ENCODE data around the gene AGBL4.

The AGBL4 gene

DNA sequence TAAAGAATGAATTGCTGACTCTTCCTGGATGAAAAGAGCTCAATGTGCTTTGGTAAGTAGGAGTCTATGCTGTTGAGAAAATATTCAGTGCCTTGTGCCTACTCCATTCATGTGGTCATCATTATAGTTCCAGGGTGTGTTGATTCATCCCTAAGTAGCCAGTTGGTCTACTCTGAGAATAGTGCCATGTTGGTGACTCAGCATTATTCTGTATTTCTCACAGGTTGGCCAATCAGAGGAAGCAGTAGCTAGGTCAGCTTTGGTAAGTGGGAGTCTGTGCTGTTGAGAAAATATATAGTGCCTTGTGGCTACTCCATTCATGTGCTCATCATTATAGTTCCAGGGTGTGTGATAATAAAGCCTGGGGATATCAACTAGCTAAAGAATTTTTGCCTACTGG, 397.3 kb downstream of the AGBL4 start:
- no peaks in the 10 kb centered on the region for H3K4me1 Mint-ChIP-seq (ENCODE audit: low read depth)
- H3K9me3 Mint-ChIP-seq: no peaks in the 10 kb centered on the region
- H3K27ac Mint-ChIP-seq: no peak overlapping the region
- no peak for DNase-seq (ENCODE audit: low spot score)
- H3K27me3 Mint-ChIP-seq (ENCODE audit: low read depth): no peaks in the 10 kb centered on the region
- H3K4me3 Mint-ChIP-seq: no peak overlapping the region
- no peaks in the 10 kb centered on the region for H3K36me3 Mint-ChIP-seq (ENCODE audit: low read depth)

DNA sequence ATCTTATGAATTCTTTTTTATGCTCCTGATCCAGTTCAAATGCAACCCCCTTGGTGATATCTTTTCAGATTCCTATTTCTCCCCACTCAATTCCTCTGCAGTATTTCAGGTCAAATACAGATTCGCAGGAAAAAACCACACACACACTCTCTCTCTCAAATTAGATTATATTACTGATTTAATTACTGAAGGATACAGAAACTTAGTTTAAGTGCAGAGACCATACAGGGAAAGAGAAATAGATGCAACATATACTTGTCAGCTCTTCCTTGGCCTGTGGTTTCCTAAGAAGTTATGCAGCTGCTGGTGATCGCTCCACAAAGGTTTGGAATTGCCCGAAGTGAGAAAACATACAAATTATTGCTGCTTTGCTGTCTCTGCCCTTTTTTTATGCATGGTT, 400.9 kb downstream of the AGBL4 start:
- Mint-ChIP-seq H3K27ac (no peak overlapping the region), H3K9me3 (peaks cover 11% of the 10 kb centered on the region), H3K36me3 (ENCODE audit: low read depth) (no peaks in the 10 kb centered on the region), H3K27me3 (ENCODE audit: low read depth) (no peaks in the 10 kb centered on the region), H3K4me1 (ENCODE audit: low read depth) (no peaks in the 10 kb centered on the region), H3K4me3 (no peak overlapping the region)
- no peak for DNase-seq (ENCODE audit: low spot score)

DNA sequence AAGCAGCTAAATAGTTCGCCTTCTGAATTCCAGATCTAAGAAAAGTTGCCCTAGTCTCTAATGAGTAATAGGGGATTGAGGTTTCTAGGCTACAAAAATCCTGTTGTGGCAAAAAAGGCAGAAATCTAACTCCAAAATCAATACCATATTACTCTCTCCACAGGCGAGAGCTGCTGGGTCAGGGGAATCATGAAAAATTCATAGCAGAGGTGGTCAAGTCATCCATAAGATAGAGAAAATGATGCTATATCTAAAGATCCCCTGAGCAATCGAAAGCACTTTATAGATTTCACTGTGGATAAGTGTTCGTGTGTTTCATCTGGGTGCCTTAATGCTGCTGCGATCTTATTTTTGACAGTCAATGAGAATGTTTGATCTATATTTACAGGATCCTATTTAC, 417.7 kb downstream of the AGBL4 start:
- Mint-ChIP-seq H3K27ac (no peak overlapping the region), H3K4me1 (ENCODE audit: low read depth) (no peaks in the 10 kb centered on the region), H3K4me3 (no peak overlapping the region)

DNA sequence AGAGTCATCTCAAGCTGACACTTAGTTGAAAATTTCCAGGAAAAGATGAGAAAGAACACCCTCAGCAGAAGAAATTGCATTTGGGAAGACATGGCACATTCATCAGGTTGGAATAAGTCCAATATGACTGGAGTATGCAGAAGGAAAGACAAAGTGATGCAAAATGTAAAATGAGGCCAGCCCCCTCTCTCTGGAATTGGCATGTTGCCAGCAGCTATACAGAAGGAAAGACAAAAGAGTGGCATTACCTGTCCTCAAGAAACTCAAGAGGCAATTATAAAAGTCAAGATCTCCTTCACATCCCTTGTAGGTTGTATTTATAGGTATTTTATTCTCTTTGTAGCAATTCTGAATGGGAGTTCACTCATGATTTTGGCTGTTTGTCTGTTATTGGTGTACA, 426.3 kb downstream of the AGBL4 start:
- Mint-ChIP-seq H3K4me1 (ENCODE audit: low read depth) (no peaks in the 10 kb centered on the region), H3K36me3 (ENCODE audit: low read depth) (no peaks in the 10 kb centered on the region), H3K27me3 (ENCODE audit: low read depth) (no peaks in the 10 kb centered on the region), H3K27ac (no peak overlapping the region), H3K4me3 (no peak overlapping the region), H3K9me3 (peaks cover 22% of the 10 kb centered on the region)
- no peak for DNase-seq (ENCODE audit: low spot score)

More for the DNA sequence above, 417.7 kb downstream of the AGBL4 start:
- Mint-ChIP-seq H3K9me3 (peaks cover 13% of the 10 kb centered on the region), H3K36me3 (ENCODE audit: low read depth) (no peaks in the 10 kb centered on the region), H3K27me3 (ENCODE audit: low read depth) (no peaks in the 10 kb centered on the region)
- DNase-seq (ENCODE audit: low spot score): no peak

DNA sequence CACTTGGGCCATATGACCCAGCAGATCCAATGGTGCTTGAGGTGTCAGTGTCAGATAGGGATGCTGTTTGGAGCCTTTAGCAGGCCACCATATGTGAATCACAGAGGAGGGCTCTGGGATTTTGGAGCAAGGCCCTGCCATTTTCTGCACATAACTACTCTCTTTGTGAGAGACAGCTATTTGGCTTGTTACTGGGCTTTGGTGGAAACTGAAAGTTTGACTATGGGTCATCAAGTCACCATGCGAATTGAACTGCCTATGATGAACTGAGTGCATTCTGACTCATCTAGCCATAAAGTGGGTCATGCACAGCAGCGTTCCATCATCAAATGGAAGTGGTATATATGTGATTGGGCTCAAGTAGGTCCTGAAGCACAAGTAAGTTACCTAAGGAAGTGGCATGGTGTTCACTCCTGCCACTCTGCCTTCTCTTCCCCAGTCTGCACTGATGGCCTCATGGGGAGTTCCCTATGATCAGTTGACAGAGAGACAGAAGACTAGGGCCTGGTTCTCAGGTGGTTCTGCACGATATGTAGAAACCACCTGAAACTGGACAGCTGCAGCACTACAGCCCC, 447.3 kb downstream of the AGBL4 start:
- Mint-ChIP-seq H3K27ac (no peak overlapping the region), H3K4me1 (ENCODE audit: low read depth) (no peaks in the 10 kb centered on the region), H3K4me3 (no peak overlapping the region), H3K27me3 (ENCODE audit: low read depth) (no peaks in the 10 kb centered on the region), H3K36me3 (ENCODE audit: low read depth) (no peaks in the 10 kb centered on the region), H3K9me3 (peaks cover 29% of the 10 kb centered on the region)
- DNase-seq (ENCODE audit: low spot score): no peak

DNA sequence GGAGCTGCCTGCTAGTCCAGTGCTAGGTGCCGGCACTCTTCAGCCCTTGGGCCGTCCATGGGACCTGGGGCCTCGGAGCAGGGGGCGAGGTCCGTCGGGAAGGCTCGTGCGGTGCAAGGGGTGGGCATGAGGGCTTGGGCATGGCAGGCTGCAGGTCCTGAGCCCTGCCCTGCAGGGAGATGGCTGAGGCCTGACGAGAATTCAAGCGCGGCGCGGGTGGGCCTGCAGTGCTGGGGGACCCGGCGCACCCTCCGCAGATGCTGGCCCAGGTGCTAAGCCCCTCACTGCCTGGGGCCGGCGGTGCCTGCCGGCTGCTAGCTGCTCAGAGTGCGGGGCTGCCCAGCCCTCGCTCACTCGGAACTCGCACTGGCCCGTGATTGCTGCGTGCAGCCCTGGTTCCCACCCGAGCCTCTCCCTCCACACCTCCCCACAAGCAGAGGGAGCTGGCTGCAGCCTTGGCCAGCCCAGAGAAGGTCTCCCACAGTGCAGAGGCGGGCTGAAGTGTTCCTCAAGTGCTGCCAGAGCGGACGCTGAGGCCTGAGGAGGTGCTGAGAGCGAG, 467.0 kb downstream of the AGBL4 start:
- Mint-ChIP-seq H3K27ac (no peak overlapping the region), H3K36me3 (ENCODE audit: low read depth) (no peaks in the 10 kb centered on the region), H3K4me1 (ENCODE audit: low read depth) (no peaks in the 10 kb centered on the region), H3K9me3 (peaks cover 36% of the 10 kb centered on the region), H3K4me3 (no peak overlapping the region), H3K27me3 (ENCODE audit: low read depth) (no peaks in the 10 kb centered on the region)
- DNase-seq (ENCODE audit: low spot score): no peak

DNA sequence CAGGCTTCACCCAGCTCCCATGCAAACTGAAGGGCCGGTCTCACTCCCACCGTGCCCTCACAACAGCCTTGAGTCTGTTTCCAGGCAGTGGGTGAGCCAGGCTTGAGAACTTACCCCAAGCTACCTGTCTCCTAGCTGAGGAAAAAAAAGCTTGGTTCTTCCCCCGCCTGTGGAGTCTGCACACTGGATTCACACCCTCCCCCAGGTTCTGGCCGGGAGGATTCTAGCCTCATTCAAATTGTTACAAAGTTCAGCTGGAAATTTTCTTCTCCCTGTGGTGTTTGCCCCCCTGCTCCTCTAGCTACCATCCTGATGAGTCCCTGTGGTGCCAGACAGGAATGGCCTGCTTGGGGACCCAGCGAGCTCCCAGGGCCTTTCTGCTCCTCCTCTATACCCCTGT, 471.7 kb downstream of the AGBL4 start:
- H3K36me3 Mint-ChIP-seq (ENCODE audit: low read depth): no peaks in the 10 kb centered on the region
- DNase-seq (ENCODE audit: low spot score): no peak
- no peaks in the 10 kb centered on the region for H3K27me3 Mint-ChIP-seq (ENCODE audit: low read depth)
- no peaks in the 10 kb centered on the region for H3K4me1 Mint-ChIP-seq (ENCODE audit: low read depth)
- no peak overlapping the region for H3K4me3 Mint-ChIP-seq
- H3K9me3 Mint-ChIP-seq: peaks cover 21% of the 10 kb centered on the region
- H3K27ac Mint-ChIP-seq: no peak overlapping the region

DNA sequence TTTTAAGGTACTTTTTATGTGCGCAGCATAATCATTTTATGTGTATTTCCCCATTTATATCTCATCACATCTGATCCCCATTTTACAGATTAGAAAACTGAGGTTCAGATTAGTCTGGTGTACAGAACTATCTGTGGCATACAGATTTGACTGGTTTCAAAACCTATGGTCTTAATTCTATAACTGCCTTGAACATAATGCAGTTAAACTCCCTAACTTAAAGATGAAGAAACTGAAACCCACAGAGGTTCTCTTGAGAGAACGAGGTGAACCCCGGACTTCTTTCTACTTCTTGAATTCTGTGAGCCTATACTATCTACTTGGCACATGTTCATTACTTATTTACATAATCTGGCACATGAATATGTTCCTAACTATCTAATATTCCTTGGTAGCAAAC, 479.1 kb downstream of the AGBL4 start:
- Mint-ChIP-seq H3K4me1 (ENCODE audit: low read depth) (no peaks in the 10 kb centered on the region), H3K4me3 (no peak overlapping the region), H3K36me3 (ENCODE audit: low read depth) (no peaks in the 10 kb centered on the region), H3K27me3 (ENCODE audit: low read depth) (no peaks in the 10 kb centered on the region), H3K27ac (no peak overlapping the region), H3K9me3 (peaks cover 9% of the 10 kb centered on the region)
- DNase-seq (ENCODE audit: low spot score): no peak

DNA sequence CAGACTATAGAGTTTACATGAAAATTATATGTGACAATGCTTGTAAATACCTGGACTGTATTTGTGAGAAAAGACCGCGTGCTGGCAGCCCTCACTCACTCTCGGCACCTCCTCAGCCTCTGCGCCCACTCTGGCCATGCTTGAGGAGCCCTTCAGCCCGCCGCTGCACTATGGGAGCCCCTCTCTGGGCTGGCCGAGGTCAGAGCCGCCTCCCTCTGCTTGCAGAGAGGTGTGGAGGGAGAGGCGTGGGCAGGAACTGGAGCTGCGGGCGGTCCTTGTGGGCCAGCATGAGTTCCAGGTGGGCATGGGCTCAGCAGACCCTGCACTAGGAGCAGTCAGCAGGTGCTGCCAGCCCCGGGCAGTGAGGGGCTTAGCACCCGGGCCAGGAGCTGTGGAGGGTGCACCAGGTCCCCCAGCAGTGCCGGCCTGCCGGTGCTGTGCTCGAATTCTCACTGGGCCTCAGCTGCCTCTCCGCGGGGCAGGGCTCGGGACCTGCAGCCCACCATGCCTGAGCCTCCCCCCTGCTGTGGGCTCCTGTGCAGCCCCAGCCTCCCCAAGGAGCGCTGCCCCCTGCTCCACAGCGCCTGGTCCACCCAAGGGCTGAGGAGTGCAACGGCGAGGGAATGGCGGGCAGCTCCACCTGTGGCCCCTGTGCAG, 482.5 kb downstream of the AGBL4 start:
- H3K27ac Mint-ChIP-seq: no peak overlapping the region
- peaks cover 14% of the 10 kb centered on the region for H3K9me3 Mint-ChIP-seq
- H3K27me3 Mint-ChIP-seq (ENCODE audit: low read depth): no peaks in the 10 kb centered on the region
- DNase-seq (ENCODE audit: low spot score): no peak
- H3K4me3 Mint-ChIP-seq: no peak overlapping the region
- H3K36me3 Mint-ChIP-seq (ENCODE audit: low read depth): no peaks in the 10 kb centered on the region
- no peaks in the 10 kb centered on the region for H3K4me1 Mint-ChIP-seq (ENCODE audit: low read depth)

DNA sequence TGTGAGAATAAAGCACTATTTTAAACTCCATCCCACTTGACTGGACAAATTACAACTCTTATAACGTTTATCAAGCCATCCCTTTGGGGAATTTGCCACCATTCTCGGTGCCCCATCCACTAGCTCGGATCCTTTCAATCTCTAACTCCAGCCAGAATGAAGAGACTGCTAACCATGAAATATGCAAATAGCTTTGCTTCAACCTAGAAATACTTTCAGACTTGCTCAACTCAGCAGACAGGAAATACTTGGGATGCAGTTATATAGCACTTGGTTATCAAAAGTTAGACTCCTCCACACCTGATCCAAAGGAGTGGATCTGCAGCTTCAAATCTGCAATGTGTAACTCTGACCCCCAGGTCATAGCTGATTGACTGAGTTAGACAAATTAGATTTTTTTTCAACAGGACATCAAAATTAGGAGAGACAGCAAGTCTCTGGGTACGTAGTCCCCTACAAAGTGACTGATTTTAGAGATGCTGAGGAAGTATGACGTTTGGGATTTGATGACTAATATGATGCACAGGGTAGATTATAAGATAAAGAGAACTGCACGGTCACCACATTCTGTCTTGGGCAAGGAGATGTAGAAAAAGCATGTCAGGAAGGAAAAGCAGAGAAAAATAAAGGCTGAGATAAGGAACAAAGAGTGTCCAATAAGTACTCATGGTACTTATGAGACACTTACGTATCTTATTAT, 496.0 kb downstream of the AGBL4 start:
- Mint-ChIP-seq H3K4me3 (no peak overlapping the region), H3K36me3 (ENCODE audit: low read depth) (no peaks in the 10 kb centered on the region), H3K9me3 (no peaks in the 10 kb centered on the region), H3K27ac (no peak overlapping the region), H3K27me3 (ENCODE audit: low read depth) (no peaks in the 10 kb centered on the region), H3K4me1 (ENCODE audit: low read depth) (no peaks in the 10 kb centered on the region)
- DNase-seq (ENCODE audit: low spot score): no peak

DNA sequence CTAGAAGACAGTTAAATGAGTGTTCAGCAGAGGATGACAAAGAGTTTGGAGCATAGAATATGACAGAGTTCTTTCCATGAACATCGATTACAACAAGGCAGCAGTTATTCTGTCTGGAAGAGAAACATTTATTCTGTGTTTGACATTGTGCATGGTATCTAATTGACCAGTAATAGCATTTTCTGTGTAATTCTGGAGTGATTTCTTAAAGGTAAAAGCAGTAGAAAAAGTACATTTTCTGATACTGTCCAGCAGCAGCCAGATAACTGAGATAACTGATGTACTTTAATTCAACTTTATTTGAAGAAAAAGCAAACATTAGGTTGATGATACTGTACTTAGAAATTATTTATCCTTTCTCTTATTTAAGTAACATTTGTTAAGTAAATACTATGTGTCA, 497.1 kb downstream of the AGBL4 start:
- Mint-ChIP-seq H3K4me1 (ENCODE audit: low read depth) (no peaks in the 10 kb centered on the region), H3K9me3 (no peaks in the 10 kb centered on the region), H3K4me3 (no peak overlapping the region), H3K36me3 (ENCODE audit: low read depth) (no peaks in the 10 kb centered on the region), H3K27me3 (ENCODE audit: low read depth) (no peaks in the 10 kb centered on the region), H3K27ac (no peak overlapping the region)
- DNase-seq (ENCODE audit: low spot score): no peak

DNA sequence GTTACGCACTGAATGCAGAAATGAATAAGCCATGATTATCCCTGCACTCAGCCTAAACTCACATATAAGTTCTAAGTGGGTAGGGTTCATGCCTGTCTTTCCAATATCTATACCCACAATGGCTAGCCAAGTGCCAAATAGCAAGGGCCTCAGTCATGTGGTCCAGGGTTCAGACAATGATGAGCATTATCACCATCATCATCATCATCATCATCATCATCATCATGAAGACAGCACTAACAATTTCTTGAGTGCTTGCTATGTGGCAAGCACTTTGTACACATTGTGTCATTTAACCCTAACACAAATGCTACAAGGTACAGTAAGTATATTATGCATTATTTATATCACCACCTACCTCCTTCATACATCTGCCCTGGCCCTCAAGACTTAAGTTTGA, 500.0 kb downstream of the AGBL4 start:
- no peaks in the 10 kb centered on the region for H3K9me3 Mint-ChIP-seq
- H3K4me1 Mint-ChIP-seq (ENCODE audit: low read depth): no peaks in the 10 kb centered on the region
- no peak overlapping the region for H3K4me3 Mint-ChIP-seq
- DNase-seq (ENCODE audit: low spot score): no peak
- no peaks in the 10 kb centered on the region for H3K27me3 Mint-ChIP-seq (ENCODE audit: low read depth)
- H3K36me3 Mint-ChIP-seq (ENCODE audit: low read depth): no peaks in the 10 kb centered on the region
- H3K27ac Mint-ChIP-seq: no peak overlapping the region

DNA sequence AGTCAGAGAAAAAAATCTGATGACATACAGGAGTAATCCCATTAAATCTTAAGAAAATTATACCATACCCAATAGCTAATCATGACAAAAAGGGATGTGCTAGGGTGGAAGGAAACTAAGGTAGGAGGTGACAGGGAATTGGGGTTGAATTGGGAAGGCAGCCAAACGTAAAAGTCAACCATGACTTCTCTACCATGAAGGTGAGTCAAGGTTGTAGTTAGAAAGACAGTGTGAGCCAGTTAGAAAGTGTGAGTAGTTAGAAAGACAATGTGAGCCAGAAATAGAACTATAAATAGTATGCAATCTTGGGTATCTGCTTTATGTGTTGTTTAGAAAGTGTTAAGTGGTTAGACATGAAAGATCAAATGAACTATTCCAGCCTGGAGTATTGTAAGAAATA, 556.8 kb downstream of the AGBL4 start:
- no peaks in the 10 kb centered on the region for H3K4me1 Mint-ChIP-seq (ENCODE audit: low read depth)
- H3K27me3 Mint-ChIP-seq (ENCODE audit: low read depth): no peaks in the 10 kb centered on the region
- H3K27ac Mint-ChIP-seq: no peak overlapping the region
- no peak for DNase-seq (ENCODE audit: low spot score)
- H3K36me3 Mint-ChIP-seq (ENCODE audit: low read depth): no peaks in the 10 kb centered on the region
- no peaks in the 10 kb centered on the region for H3K9me3 Mint-ChIP-seq
- H3K4me3 Mint-ChIP-seq: no peak overlapping the region

DNA sequence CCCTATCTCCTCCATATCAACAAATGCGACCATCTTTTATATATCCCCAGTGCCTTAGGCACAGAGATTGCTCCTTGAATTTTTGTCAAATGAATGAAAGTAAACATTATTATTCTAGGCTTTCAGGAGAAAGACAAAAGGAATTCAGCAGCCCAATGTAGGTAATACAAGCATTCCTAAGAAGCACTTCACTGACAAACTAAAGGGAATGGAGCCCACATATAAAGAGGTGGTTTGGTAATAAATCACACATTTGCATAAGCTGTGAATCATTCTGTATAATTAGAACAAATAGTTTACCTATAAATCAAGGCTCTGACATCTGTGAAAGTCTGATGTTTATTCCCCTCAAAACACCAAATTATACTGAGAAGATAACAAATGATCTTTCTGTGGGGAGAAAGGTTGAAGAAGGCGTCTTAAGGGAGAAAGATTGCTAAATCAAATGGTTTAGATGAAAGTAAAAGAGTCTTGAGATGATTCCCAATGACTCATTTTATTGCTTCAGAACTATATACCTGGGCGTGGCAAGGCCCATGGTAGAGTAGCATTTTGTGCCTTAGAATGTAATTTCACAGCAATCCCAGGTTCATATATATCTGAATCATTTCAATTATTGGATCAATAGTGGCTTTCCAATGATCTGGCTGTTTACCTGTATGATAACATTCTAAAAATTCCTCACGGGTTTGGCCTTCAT, 558.1 kb downstream of the AGBL4 start:
- Mint-ChIP-seq H3K9me3 (no peaks in the 10 kb centered on the region), H3K27ac (no peak overlapping the region), H3K4me1 (ENCODE audit: low read depth) (no peaks in the 10 kb centered on the region), H3K36me3 (ENCODE audit: low read depth) (no peaks in the 10 kb centered on the region), H3K27me3 (ENCODE audit: low read depth) (no peaks in the 10 kb centered on the region), H3K4me3 (no peak overlapping the region)
- no peak for DNase-seq (ENCODE audit: low spot score)
